B cell (primary cell): ENCODE measurements around the gene CCDC138. TPM values are rescaled to one million over a fixed set of nuclear protein-coding genes. Genes with fewer than 3 reads are reported as not detected.

ENCODE experiments used
- ATAC-seq: fragments of 200-7000 bp; cut with Tn5 transposase; one replicate; pipeline ENCODE4 v1.10.0; 2021; ENCODE audit warnings: low read depth, mild to moderate bottlenecking, moderate number of reproducible peaks, moderate library complexity
- CTCF ChIA-PET: fragments of 350-600 bp; sonication (Branson Sonifier 250); formaldehyde crosslinking; loops from one replicate; lab custom pipeline; 2021; ENCODE audit warnings: antibody characterized with exemption, inconsistent platforms; lab: Charles Lee
- POLR2A ChIA-PET: fragments of 350-600 bp; sonication (Branson Sonifier 250); formaldehyde crosslinking; loops from one replicate; lab custom pipeline; 2021; ENCODE audit warnings: antibody characterized with exemption; lab: Charles Lee
- DNase-seq: peaks from one replicate; pipeline ENCODE4 v3.0.0; 2013
- H2AFZ ChIP-seq: 2 replicates; pipeline ENCODE4 v1.6.1; 2012; ENCODE audit warnings: mild to moderate bottlenecking, low read depth, low read length; ENCODE audit not compliant: insufficient read depth, poor library complexity, severe bottlenecking
- H3K27ac ChIP-seq, 2 donors: 1 replicate in 1 of 2; 2 replicates in 1 of 2; pipeline ENCODE4 v1.5.1; 2012 to 2013; ENCODE audit warnings: low read length in 2 of 2, mild to moderate bottlenecking in 2 of 2, moderate library complexity in 1 of 2
- H3K27me3 ChIP-seq, 4 experiments: fragments of 200-600 bp in 1 of 4; sonication (generic) in 1 of 4; replicated peaks in 1 of 4; 1 replicate in 2 of 4; 2 replicates in 2 of 4; pipeline versions ENCODE4 v1.6.1 to v1.7.0; 2013 to 2016; ENCODE audit warnings: low read length in 3 of 4, mild to moderate bottlenecking in 2 of 4, mixed read lengths in 1 of 4, moderate library complexity in 1 of 4; ENCODE audit not compliant: insufficient read depth in 4 of 4, control insufficient read depth in 3 of 4; ENCODE audit errors: control extremely low read depth in 1 of 4
- H3K36me3 ChIP-seq, 2 experiments: replicated peaks in 1 of 2; 1 replicate in 1 of 2; 2 replicates in 1 of 2; pipeline versions ENCODE4 v1.6.1 to v1.7.1; 2013; ENCODE audit warnings: low read length in 1 of 2; ENCODE audit not compliant: insufficient read depth in 2 of 2, control insufficient read depth in 1 of 2; ENCODE audit errors: control extremely low read depth in 1 of 2, extremely low read depth in 1 of 2
- H3K4me1 ChIP-seq, 2 donors: fragments of 200-600 bp in 1 of 2; sonication (generic) in 1 of 2; 1 replicate in 1 of 2; 2 replicates in 1 of 2; pipeline versions ENCODE4 v1.5.1 to v1.6.1; 2013 to 2017; ENCODE audit warnings: low read length in 2 of 2; ENCODE audit not compliant: control insufficient read depth in 2 of 2, insufficient read depth in 2 of 2
- H3K4me2 ChIP-seq: replicated peaks from 2 replicates; pipeline ENCODE3; 2012; ENCODE audit warnings: mild to moderate bottlenecking, low read depth, low read length; ENCODE audit not compliant: poor library complexity, severe bottlenecking
- H3K4me3 ChIP-seq, 5 experiments: fragments of 200-600 bp in 1 of 5; sonication (generic) in 1 of 5; 1 replicate in 3 of 5; 2 replicates in 2 of 5; pipeline versions ENCODE4 v1.5.1 to v1.7.0; 2011 to 2016; ENCODE audit warnings: low read length in 4 of 5, mild to moderate bottlenecking in 4 of 5, low read depth in 2 of 5, control low read depth in 1 of 5, moderate library complexity in 1 of 5; ENCODE audit not compliant: insufficient read depth in 1 of 5; ENCODE audit errors: control extremely low read depth in 1 of 5, extremely low read depth in 1 of 5
- H3K79me2 ChIP-seq: fragments of 200-600 bp; sonication (generic); one replicate; pipeline ENCODE4 v1.6.0; 2016; ENCODE audit warnings: low read length; ENCODE audit not compliant: control insufficient read depth, insufficient read depth
- H3K9ac ChIP-seq: fragments of 200-600 bp; sonication (generic); 2 replicates; pipeline ENCODE4 v1.6.1; 2017; ENCODE audit warnings: mild to moderate bottlenecking, low read length, moderate library complexity
- H3K9me3 ChIP-seq, 3 donors: one replicate each; pipeline versions ENCODE4 v1.6.1 to v1.7.1; 2013; ENCODE audit warnings: low read length in 2 of 3; ENCODE audit not compliant: control insufficient read depth in 2 of 3, insufficient read depth in 1 of 3; ENCODE audit errors: control extremely low read depth in 1 of 3
- H4K20me1 ChIP-seq: 2 replicates; pipeline ENCODE4 v1.6.0; 2012; ENCODE audit warnings: mild to moderate bottlenecking, low read length; ENCODE audit not compliant: insufficient read depth, control insufficient read depth, poor library complexity, severe bottlenecking
- H3K27ac Mint-ChIP-seq: one replicate; pipeline ENCODE4 v1.8.0; 2021; ENCODE audit warnings: mixed read lengths
- H3K27me3 Mint-ChIP-seq: one replicate; pipeline ENCODE4 v1.8.0; 2021; ENCODE audit warnings: mixed read lengths
- H3K4me1 Mint-ChIP-seq: one replicate; pipeline ENCODE4 v1.8.0; 2021; ENCODE audit warnings: mixed read lengths
- H3K4me3 Mint-ChIP-seq: one replicate; pipeline ENCODE4 v1.8.0; 2021; ENCODE audit warnings: mixed read lengths
- H3K9me3 Mint-ChIP-seq: one replicate; pipeline ENCODE4 v1.8.0; 2022; ENCODE audit warnings: mixed read lengths; ENCODE audit not compliant: insufficient read depth
- EZH2 ChIP-seq: IDR thresholded peaks from 2 replicates; pipeline ENCODE4 v1.6.1; 2012; ENCODE audit warnings: borderline replicate concordance, low read depth, mild to moderate bottlenecking, moderate library complexity, low read length; ENCODE audit not compliant: insufficient read depth, poor library complexity, severe bottlenecking
- WGBS: methylation state at CpG from one replicate; pipeline ENCODE4 v1.1.5; 2013; ENCODE audit warnings: missing lambda C conversion rate; ENCODE audit not compliant: insufficient coverage; 5-methylcytosine and 5-hydroxymethylcytosine counted together
- intact Hi-C: fragments of 100-400 bp; cut with micrococcal nuclease; formaldehyde crosslinking; loops from one replicate; pipeline ENCODE4 v1.10.0; 2022
- polyA plus RNA-seq: library from polyadenylated mRNA; depleted of rRNA; stranded (reverse); fragments of >200 nt; gene quantifications from 2 replicates; pipeline ENCODE4 v1.2.3, GENCODE V29; 2012
- total RNA-seq, 2 donors: library from RNA; stranded (reverse); fragments of 120-200 nt in 1 of 2; gene quantifications; 1 replicate in 1 of 2; 2 replicates in 1 of 2; pipeline versions ENCODE4 v1.2.3 to v1.2.4, GENCODE V29; 2013 to 2022
- TF ChIP-seq, protein P1 (sequence below): fragments of 200-600 bp; IDR thresholded peaks from one replicate; pipeline ENCODE4 v1.8.0; 2022; ENCODE audit warnings: antibody characterized with exemption, mild to moderate bottlenecking

The CCDC138 gene
- total and polyA plus RNA-seq, 2 donors (not counting 1 experiment from before 2014, with no cell fraction given), result 3.3 to 16.3 TPM

DNA sequence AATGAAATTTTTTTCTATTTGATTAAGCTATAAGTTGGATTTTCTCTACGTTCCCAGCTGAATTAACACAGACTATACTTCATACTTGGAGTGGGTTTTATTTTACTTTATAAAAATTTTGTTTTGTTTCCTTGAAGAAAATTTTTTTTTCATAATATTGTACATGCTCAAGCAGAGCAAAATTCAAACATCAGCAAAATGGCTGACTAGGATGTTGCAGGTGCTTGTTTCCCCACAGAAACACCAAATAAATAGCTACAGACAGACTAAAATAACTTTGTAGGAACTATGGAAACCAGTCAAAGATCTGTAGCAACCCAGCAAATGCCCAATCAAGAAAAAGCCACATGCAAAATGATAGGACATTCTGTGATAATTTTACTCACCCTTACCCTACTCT, 82.3 kb downstream of the CCDC138 start:
- intact Hi-C loops, result no loop called here
- Histone ChIP-seq H3K4me1 (no peaks in the 10 kb centered on the region), H3K9me3 (peaks cover 8 to 21% (median 11%) of the 10 kb centered on the region in 3 donors), H3K4me2 (no peak overlapping the region), H3K27me3 (no peaks in the 10 kb centered on the region), H2AFZ (no peak overlapping the region), H3K9ac (no peak overlapping the region), H3K27ac (no peak overlapping the region), H3K79me2 (no peaks in the 10 kb centered on the region), H3K4me3 (no peak overlapping the region), H3K36me3 (peaks cover 0 to 6% of the 10 kb centered on the region in 2 experiments), H4K20me1 (no peaks in the 10 kb centered on the region)
- no peak for TF ChIP-seq EZH2
- TF ChIP-seq, protein P1, sequence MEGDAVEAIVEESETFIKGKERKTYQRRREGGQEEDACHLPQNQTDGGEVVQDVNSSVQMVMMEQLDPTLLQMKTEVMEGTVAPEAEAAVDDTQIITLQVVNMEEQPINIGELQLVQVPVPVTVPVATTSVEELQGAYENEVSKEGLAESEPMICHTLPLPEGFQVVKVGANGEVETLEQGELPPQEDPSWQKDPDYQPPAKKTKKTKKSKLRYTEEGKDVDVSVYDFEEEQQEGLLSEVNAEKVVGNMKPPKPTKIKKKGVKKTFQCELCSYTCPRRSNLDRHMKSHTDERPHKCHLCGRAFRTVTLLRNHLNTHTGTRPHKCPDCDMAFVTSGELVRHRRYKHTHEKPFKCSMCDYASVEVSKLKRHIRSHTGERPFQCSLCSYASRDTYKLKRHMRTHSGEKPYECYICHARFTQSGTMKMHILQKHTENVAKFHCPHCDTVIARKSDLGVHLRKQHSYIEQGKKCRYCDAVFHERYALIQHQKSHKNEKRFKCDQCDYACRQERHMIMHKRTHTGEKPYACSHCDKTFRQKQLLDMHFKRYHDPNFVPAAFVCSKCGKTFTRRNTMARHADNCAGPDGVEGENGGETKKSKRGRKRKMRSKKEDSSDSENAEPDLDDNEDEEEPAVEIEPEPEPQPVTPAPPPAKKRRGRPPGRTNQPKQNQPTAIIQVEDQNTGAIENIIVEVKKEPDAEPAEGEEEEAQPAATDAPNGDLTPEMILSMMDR, result no peak
- Mint-ChIP-seq H3K4me1 (no peaks in the 10 kb centered on the region), H3K4me3 (no peak overlapping the region), H3K9me3 (peaks cover 15% of the 10 kb centered on the region), H3K27ac (no peak overlapping the region), H3K27me3 (no peaks in the 10 kb centered on the region)
- DNase-seq (no peak), ATAC-seq (no peak)
- no CpG with 5 or more reads among the region's 1 CpG for WGBS
- POLR2A ChIA-PET, result no interaction called here
- CTCF ChIA-PET, result interaction anchor here (0.6 kb wide), 1 partner anchor 114 kb away, joined by 3 read pairs; no protein-coding TSS in a partner anchor

DNA sequence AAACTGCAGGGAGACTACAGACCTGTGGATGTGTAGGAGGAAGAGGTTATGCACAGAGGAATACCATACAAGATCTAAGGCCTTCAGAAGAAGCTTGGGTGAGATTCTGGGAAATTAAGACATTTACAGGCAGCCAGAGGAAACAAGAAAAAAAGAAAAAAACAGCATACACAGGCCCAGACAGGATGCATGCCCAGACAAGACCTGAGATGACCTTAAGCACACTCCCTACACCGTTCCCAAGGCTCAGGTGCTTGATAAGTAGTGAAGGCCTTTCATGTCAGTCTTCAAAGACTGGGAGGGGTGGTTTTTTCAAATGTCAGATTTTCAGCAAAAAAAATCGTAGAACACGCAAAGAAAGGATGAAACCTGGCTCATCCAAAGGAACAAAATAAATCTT, 83.0 kb downstream of the CCDC138 start:
- Mint-ChIP-seq H3K27ac (no peak overlapping the region), H3K4me3 (no peak overlapping the region), H3K27me3 (no peaks in the 10 kb centered on the region), H3K4me1 (no peaks in the 10 kb centered on the region), H3K9me3 (peaks cover 15% of the 10 kb centered on the region)
- intact Hi-C loops, result no loop called here
- H3K4me1 ChIP-seq, result no peaks in the 10 kb centered on the region
- no peaks in the 10 kb centered on the region for H4K20me1 ChIP-seq
- H2AFZ ChIP-seq, result no peak overlapping the region
- CTCF ChIA-PET, result no interaction called here
- peaks cover 8 to 21% (median 11%) of the 10 kb centered on the region in 3 donors for H3K9me3 ChIP-seq
- H3K27me3 ChIP-seq, result no peaks in the 10 kb centered on the region
- H3K27ac ChIP-seq, result no peak overlapping the region
- TF ChIP-seq EZH2, result no peak
- TF ChIP-seq, protein P1, result no peak
- H3K36me3 ChIP-seq, result peaks cover 0 to 6% of the 10 kb centered on the region in 2 experiments
- 100% methylated on average over 1 of the region's 3 CpGs for WGBS
- H3K4me2 ChIP-seq, result no peak overlapping the region
- H3K79me2 ChIP-seq, result no peaks in the 10 kb centered on the region
- H3K4me3 ChIP-seq, result no peak overlapping the region
- no peak overlapping the region for H3K9ac ChIP-seq
- ATAC-seq (no peak), DNase-seq (no peak)
- POLR2A ChIA-PET, result no interaction called here
